Measurements from ENCODE around the gene THSD1. TPM values are rescaled to one million over a fixed set of nuclear protein-coding genes. Genes with fewer than 3 reads are reported as not detected.
"Not testable (repeated sequence)": the region's sequence is repeated elsewhere in the genome, so short reads cannot be mapped to it uniquely, and the experiment has no call there.

Gene THSD1
- total and polyA plus RNA-seq, 2 donors (not counting 1 experiment from before 2014, with no cell fraction given): 0.34 to 0.58 TPM

DNA sequence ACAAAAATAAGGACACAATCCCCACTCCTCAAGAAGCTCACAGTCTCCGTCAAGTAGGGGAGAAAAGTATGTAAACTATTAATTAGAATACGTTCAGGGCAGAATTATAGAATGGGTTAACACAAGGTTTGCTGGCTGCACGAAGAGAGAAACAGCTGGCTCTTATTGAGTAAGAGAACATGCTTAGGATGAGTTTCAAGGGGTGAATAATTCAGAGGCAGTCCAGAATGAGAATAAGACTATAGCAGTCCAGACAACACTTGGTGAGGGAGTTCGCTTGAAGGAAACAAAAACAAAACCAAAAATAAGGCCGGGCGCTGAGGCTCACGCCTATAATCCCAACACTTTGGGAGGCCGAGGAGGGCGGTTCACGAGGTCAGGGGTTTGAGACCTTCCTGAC is 61.9 kb downstream of the THSD1 start:
- Histone ChIP-seq H3K36me3 (replicated peaks in 1 of 2; ENCODE audit: control extremely low read depth in 1 of 2, control insufficient read depth in 1 of 2, extremely low read depth in 1 of 2, insufficient read depth in 2 of 2, low read length in 1 of 2) (no peaks in the 10 kb centered on the region), H2AFZ (ENCODE audit: insufficient read depth, low read depth, low read length, poor library complexity, severe bottlenecking) (no peak overlapping the region), H3K9me3 (ENCODE audit: control extremely low read depth in 1 of 3, control insufficient read depth in 2 of 3, insufficient read depth in 1 of 3, low read length in 2 of 3) (no peaks in the 10 kb centered on the region), H4K20me1 (ENCODE audit: control insufficient read depth, insufficient read depth, low read length, poor library complexity, severe bottlenecking) (no peaks in the 10 kb centered on the region), H3K79me2 (ENCODE audit: control insufficient read depth, insufficient read depth, low read length) (no peaks in the 10 kb centered on the region), H3K4me2 (replicated peaks; ENCODE audit: low read depth, low read length, poor library complexity, severe bottlenecking) (no peak overlapping the region), H3K9ac (ENCODE audit: low read length) (no peak overlapping the region), H3K27me3 (replicated peaks in 1 of 4; ENCODE audit: control extremely low read depth in 1 of 4, control insufficient read depth in 3 of 4, insufficient read depth in 4 of 4, low read length in 3 of 4) (peaks cover 0 to 2% (median under 1%) of the 10 kb centered on the region in 4 experiments), H3K4me3 (ENCODE audit: control extremely low read depth in 1 of 5, extremely low read depth in 1 of 5, insufficient read depth in 1 of 5, low read depth in 2 of 5, low read length in 4 of 5) (no peak overlapping the region), H3K4me1 (ENCODE audit: control insufficient read depth in 2 of 2, insufficient read depth in 2 of 2, low read length in 2 of 2) (no peaks in the 10 kb centered on the region), H3K27ac (ENCODE audit: low read length in 2 of 2) (no peak overlapping the region)
- ChIA-PET CTCF (interaction anchor here (1.1 to 2.7 kb wide), 2 partner anchors 103 to 107 kb away, joined by 6 to 17 read pairs; partner anchors contain the start of gene VPS36), POLR2A (no interaction called here)
- DNase-seq (no peak), ATAC-seq (ENCODE audit: low read depth) (no peak)
- TF ChIP-seq, protein P1, sequence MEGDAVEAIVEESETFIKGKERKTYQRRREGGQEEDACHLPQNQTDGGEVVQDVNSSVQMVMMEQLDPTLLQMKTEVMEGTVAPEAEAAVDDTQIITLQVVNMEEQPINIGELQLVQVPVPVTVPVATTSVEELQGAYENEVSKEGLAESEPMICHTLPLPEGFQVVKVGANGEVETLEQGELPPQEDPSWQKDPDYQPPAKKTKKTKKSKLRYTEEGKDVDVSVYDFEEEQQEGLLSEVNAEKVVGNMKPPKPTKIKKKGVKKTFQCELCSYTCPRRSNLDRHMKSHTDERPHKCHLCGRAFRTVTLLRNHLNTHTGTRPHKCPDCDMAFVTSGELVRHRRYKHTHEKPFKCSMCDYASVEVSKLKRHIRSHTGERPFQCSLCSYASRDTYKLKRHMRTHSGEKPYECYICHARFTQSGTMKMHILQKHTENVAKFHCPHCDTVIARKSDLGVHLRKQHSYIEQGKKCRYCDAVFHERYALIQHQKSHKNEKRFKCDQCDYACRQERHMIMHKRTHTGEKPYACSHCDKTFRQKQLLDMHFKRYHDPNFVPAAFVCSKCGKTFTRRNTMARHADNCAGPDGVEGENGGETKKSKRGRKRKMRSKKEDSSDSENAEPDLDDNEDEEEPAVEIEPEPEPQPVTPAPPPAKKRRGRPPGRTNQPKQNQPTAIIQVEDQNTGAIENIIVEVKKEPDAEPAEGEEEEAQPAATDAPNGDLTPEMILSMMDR (IDR thresholded peaks at IDR 0.05): no peak
- no peak for TF ChIP-seq EZH2 (IDR thresholded peaks at IDR 0.05; ENCODE audit: borderline replicate concordance, insufficient read depth, low read depth, low read length, poor library complexity, severe bottlenecking)
- H3K27ac Mint-ChIP-seq: no peak overlapping the region
- H3K9me3 Mint-ChIP-seq (ENCODE audit: insufficient read depth): no peaks in the 10 kb centered on the region
- H3K4me3 Mint-ChIP-seq: no peak overlapping the region
- peaks cover 14% of the 10 kb centered on the region for H3K27me3 Mint-ChIP-seq
- no peaks in the 10 kb centered on the region for H3K4me1 Mint-ChIP-seq
- intact Hi-C loops (cut with micrococcal nuclease): no loop called here
- 93% methylated on average over 9 of the region's 10 CpGs for WGBS (ENCODE audit: insufficient coverage)

DNA sequence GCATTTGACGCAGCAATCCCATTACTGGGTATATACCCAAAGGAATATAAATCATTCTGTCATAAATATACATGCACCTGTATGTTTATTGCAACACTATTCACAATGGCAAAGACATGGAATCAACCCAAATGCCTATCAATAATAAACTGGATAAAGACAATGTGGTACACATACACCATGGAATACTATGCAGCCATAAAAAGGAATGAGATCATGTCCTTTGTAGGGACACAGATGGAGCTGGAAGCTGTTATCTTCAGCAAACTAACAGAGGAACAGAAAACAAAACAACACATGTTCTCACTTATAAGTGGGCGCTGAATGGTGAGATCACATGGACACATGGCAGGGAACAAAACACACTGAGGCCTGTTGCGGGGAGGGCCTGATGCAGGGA is 63.8 kb downstream of the THSD1 start:
- H3K27me3 ChIP-seq (replicated peaks in 1 of 4; ENCODE audit: control extremely low read depth in 1 of 4, control insufficient read depth in 3 of 4, insufficient read depth in 4 of 4, low read length in 3 of 4); H3K4me1 Mint-ChIP-seq; DNase-seq; H3K9me3 ChIP-seq (ENCODE audit: control extremely low read depth in 1 of 3, control insufficient read depth in 2 of 3, insufficient read depth in 1 of 3, low read length in 2 of 3); H3K79me2 ChIP-seq (ENCODE audit: control insufficient read depth, insufficient read depth, low read length); H2AFZ ChIP-seq (ENCODE audit: insufficient read depth, low read depth, low read length, poor library complexity, severe bottlenecking); H3K36me3 ChIP-seq (replicated peaks in 1 of 2; ENCODE audit: control extremely low read depth in 1 of 2, control insufficient read depth in 1 of 2, extremely low read depth in 1 of 2, insufficient read depth in 2 of 2, low read length in 1 of 2); H3K4me3 ChIP-seq (ENCODE audit: control extremely low read depth in 1 of 5, extremely low read depth in 1 of 5, insufficient read depth in 1 of 5, low read depth in 2 of 5, low read length in 4 of 5); POLR2A ChIA-PET; H3K4me1 ChIP-seq (ENCODE audit: control insufficient read depth in 2 of 2, insufficient read depth in 2 of 2, low read length in 2 of 2); H3K9me3 Mint-ChIP-seq (ENCODE audit: insufficient read depth); H3K4me2 ChIP-seq (replicated peaks; ENCODE audit: low read depth, low read length, poor library complexity, severe bottlenecking); H3K27ac Mint-ChIP-seq; H4K20me1 ChIP-seq (ENCODE audit: control insufficient read depth, insufficient read depth, low read length, poor library complexity, severe bottlenecking); H3K27ac ChIP-seq (ENCODE audit: low read length in 2 of 2); ATAC-seq (ENCODE audit: low read depth); intact Hi-C loops (cut with micrococcal nuclease); CTCF ChIA-PET; H3K4me3 Mint-ChIP-seq; H3K9ac ChIP-seq (ENCODE audit: low read length): not testable (repeated sequence)
- peaks cover 21% of the 10 kb centered on the region for H3K27me3 Mint-ChIP-seq
- no CpG with 5 or more reads among the region's 3 CpGs for WGBS (ENCODE audit: insufficient coverage)

DNA sequence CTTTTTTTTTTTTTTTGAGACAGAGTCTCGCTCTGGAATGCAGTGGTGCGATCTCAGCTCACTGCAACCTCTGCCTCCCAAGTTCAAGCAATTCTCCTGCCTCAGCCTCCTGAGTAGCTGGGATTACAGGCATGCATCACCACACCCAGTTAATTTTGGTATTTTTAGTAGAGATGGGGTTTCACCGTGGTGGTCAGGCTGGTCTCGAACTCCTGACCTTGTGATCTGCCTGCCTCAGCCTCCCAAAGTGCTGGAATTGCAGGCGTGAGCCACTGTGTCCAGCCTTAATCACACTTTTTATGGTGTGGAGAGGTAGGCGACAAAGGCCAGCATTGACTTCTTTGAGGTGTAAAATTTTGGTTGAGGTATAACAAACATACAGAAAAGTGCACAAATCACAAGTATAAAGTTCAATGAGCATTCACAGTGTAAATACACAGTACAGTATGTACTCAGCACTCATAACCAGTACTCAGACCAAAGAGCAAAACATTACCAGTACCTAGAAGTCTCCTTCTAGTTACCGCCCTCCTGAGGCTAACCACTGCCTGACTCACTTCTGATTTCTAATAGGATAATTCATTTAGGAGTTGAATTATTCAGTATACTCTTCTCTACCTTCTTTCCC is 68.0 kb downstream of the THSD1 start:
- ATAC-seq (ENCODE audit: low read depth); H3K27ac Mint-ChIP-seq; H2AFZ ChIP-seq (ENCODE audit: insufficient read depth, low read depth, low read length, poor library complexity, severe bottlenecking): not testable (repeated sequence)

More for the DNA sequence above, 68.0 kb downstream of the THSD1 start:
- H3K4me2 ChIP-seq (replicated peaks; ENCODE audit: low read depth, low read length, poor library complexity, severe bottlenecking); H3K27ac ChIP-seq (ENCODE audit: low read length in 2 of 2); H3K9me3 ChIP-seq (ENCODE audit: control extremely low read depth in 1 of 3, control insufficient read depth in 2 of 3, insufficient read depth in 1 of 3, low read length in 2 of 3); H3K4me3 Mint-ChIP-seq; POLR2A ChIA-PET; intact Hi-C loops (cut with micrococcal nuclease); H3K4me1 Mint-ChIP-seq; H3K27me3 ChIP-seq (replicated peaks in 1 of 4; ENCODE audit: control extremely low read depth in 1 of 4, control insufficient read depth in 3 of 4, insufficient read depth in 4 of 4, low read length in 3 of 4); H3K36me3 ChIP-seq (replicated peaks in 1 of 2; ENCODE audit: control extremely low read depth in 1 of 2, control insufficient read depth in 1 of 2, extremely low read depth in 1 of 2, insufficient read depth in 2 of 2, low read length in 1 of 2); DNase-seq; H3K27me3 Mint-ChIP-seq; H3K79me2 ChIP-seq (ENCODE audit: control insufficient read depth, insufficient read depth, low read length); H3K4me3 ChIP-seq (ENCODE audit: control extremely low read depth in 1 of 5, extremely low read depth in 1 of 5, insufficient read depth in 1 of 5, low read depth in 2 of 5, low read length in 4 of 5); H4K20me1 ChIP-seq (ENCODE audit: control insufficient read depth, insufficient read depth, low read length, poor library complexity, severe bottlenecking); H3K9me3 Mint-ChIP-seq (ENCODE audit: insufficient read depth); H3K9ac ChIP-seq (ENCODE audit: low read length); H3K4me1 ChIP-seq (ENCODE audit: control insufficient read depth in 2 of 2, insufficient read depth in 2 of 2, low read length in 2 of 2); CTCF ChIA-PET: not testable (repeated sequence)
- no CpG with 5 or more reads among the region's 7 CpGs for WGBS (ENCODE audit: insufficient coverage)

Measured in B cell (primary cell).